GM23248 (cell line): Measurements from ENCODE around the gene MTPN.

ENCODE experiments used
- EZH2 ChIP-seq: fragments of 200-600 bp; sonication (generic); IDR thresholded peaks from 2 replicates; pipeline ENCODE4 v1.6.1; 2018; ENCODE audit warnings: antibody characterized with exemption, mild to moderate bottlenecking; ENCODE audit not compliant: insufficient read depth, poor library complexity, severe bottlenecking
- EZH2phosphoT487 ChIP-seq: fragments of 200-600 bp; sonication (generic); IDR thresholded peaks from 2 replicates; pipeline ENCODE4 v1.6.1; 2018; ENCODE audit warnings: antibody characterized with exemption, moderate library complexity, mild to moderate bottlenecking, low read depth; ENCODE audit not compliant: insufficient read depth

GRCh38 chr7:136015638-136016037, 38.5 kb upstream of the MTPN start:
- no peak for TF ChIP-seq EZH2phosphoT487
- TF ChIP-seq EZH2, result no peak
